Measurements from ENCODE around the gene PPP2R5A. TPM values are rescaled to one million over a fixed set of nuclear protein-coding genes. Genes with fewer than 3 reads are reported as not detected.

PPP2R5A gene
- total RNA-seq, 2 experiments from 2014 or later: 44.3 to 46.2 TPM

- no peak overlapping the region for H3K4me3 ChIP-seq (ENCODE audit: low read length)
- ATAC-seq (ENCODE audit: poor library complexity) (no peak), DNase-seq (no peak)
- H3K27me3 ChIP-seq (ENCODE audit: control insufficient read depth in 1 of 2, insufficient read depth in 2 of 2, low read length in 2 of 2): no peaks in the 10 kb centered on the region
- peak overlapping the region; percentile 71 for H3K27ac Mint-ChIP-seq
- TF ChIP-seq CTCF (IDR thresholded peaks at IDR 0.05): no peak
- peaks cover 87% of the 10 kb centered on the region for H3K36me3 Mint-ChIP-seq (ENCODE audit: low read depth)
- H3K27ac ChIP-seq (ENCODE audit: low read depth in 1 of 2, low read length in 2 of 2): no peak overlapping the region
- no peaks in the 10 kb centered on the region for H3K27me3 Mint-ChIP-seq
- H3K9me3 Mint-ChIP-seq: no peaks in the 10 kb centered on the region
- H3K4me3 Mint-ChIP-seq: no peak overlapping the region
- intact Hi-C loops (cut with DNase I, micrococcal nuclease): no loop called here
- no peaks in the 10 kb centered on the region for H3K9me3 ChIP-seq (ENCODE audit: control insufficient read depth in 1 of 2, insufficient read depth in 1 of 2, low read length in 2 of 2)
- H3K4me1 Mint-ChIP-seq (ENCODE audit: low read depth): no peaks in the 10 kb centered on the region
- ChIA-PET CTCF (interaction anchor here (1.2 to 1.3 kb wide), 2 partner anchors 27 to 60 kb away, joined by 4 to 6 read pairs; no protein-coding TSS in a partner anchor), POLR2A (no interaction called here)
- H3K4me1 ChIP-seq (ENCODE audit: insufficient read depth, low read length): no peaks in the 10 kb centered on the region
- peaks cover 70% of the 10 kb centered on the region for H3K36me3 ChIP-seq (ENCODE audit: insufficient read depth, low read length)
Measured at GRCh38 chr1:212351588-212352362, 66.6 kb downstream of the PPP2R5A start.

GRCh38 chr1:212353181-212353580 lies 68.0 kb downstream of the PPP2R5A start:
- Mint-ChIP-seq H3K9me3 (no peaks in the 10 kb centered on the region), H3K36me3 (ENCODE audit: low read depth) (peaks cover 83% of the 10 kb centered on the region), H3K4me1 (ENCODE audit: low read depth) (no peaks in the 10 kb centered on the region), H3K4me3 (no peak overlapping the region), H3K27me3 (no peaks in the 10 kb centered on the region), H3K27ac (peak overlapping the region; percentile 71)
- TF ChIP-seq CTCF (IDR thresholded peaks at IDR 0.05): no peak
- Histone ChIP-seq H3K4me1 (ENCODE audit: insufficient read depth, low read length) (no peaks in the 10 kb centered on the region), H3K27me3 (ENCODE audit: control insufficient read depth in 1 of 2, insufficient read depth in 2 of 2, low read length in 2 of 2) (no peaks in the 10 kb centered on the region), H3K9me3 (ENCODE audit: control insufficient read depth in 1 of 2, insufficient read depth in 1 of 2, low read length in 2 of 2) (no peaks in the 10 kb centered on the region), H3K36me3 (ENCODE audit: insufficient read depth, low read length) (peaks cover 66% of the 10 kb centered on the region), H3K27ac (ENCODE audit: low read depth in 1 of 2, low read length in 2 of 2) (no peak overlapping the region), H3K4me3 (ENCODE audit: low read length) (no peak overlapping the region)
- no peak for ATAC-seq (ENCODE audit: poor library complexity)
- ChIA-PET CTCF (interaction anchor here (1.2 kb wide), 1 partner anchor 25 kb away, joined by 6 read pairs; no protein-coding TSS in a partner anchor), POLR2A (interaction anchor here (0.6 kb wide), 1 partner anchor 87 kb away, joined by 3 read pairs; no protein-coding TSS in a partner anchor)
- intact Hi-C loops (cut with DNase I, micrococcal nuclease): no loop called here
- DNase-seq: no peak

DNA sequence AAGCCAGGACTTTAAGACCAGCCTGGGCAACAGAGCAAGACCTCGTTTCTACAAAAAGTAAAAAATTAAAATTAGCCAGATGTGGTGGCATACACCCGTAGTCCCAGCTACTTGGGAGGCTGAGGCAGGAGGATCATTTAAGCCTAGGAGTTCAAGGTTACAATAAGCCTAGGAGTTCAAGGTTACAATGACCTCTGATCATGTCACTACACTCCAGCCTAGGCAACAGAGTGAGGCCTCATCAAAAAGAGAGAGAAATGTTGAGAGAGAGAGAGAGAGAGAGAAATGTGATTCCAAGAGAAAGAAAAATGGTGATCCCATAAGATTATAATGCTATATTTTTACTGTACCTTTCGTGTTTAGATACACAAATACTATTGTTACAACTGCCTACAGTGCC lies 69.3 kb downstream of the PPP2R5A start:
- H3K4me1 ChIP-seq (ENCODE audit: insufficient read depth, low read length): no peaks in the 10 kb centered on the region
- ATAC-seq (ENCODE audit: poor library complexity): no peak
- no peak for TF ChIP-seq CTCF (IDR thresholded peaks at IDR 0.05)
- POLR2A ChIA-PET: no interaction called here
- H3K9me3 ChIP-seq (ENCODE audit: control insufficient read depth in 1 of 2, insufficient read depth in 1 of 2, low read length in 2 of 2): no peaks in the 10 kb centered on the region
- Mint-ChIP-seq H3K27me3 (no peaks in the 10 kb centered on the region), H3K27ac (peak overlapping the region; percentile 4), H3K4me3 (no peak overlapping the region), H3K36me3 (ENCODE audit: low read depth) (peaks cover 89% of the 10 kb centered on the region), H3K9me3 (no peaks in the 10 kb centered on the region), H3K4me1 (ENCODE audit: low read depth) (no peaks in the 10 kb centered on the region)
- peaks cover 66% of the 10 kb centered on the region for H3K36me3 ChIP-seq (ENCODE audit: insufficient read depth, low read length)
- no peaks in the 10 kb centered on the region for H3K27me3 ChIP-seq (ENCODE audit: control insufficient read depth in 1 of 2, insufficient read depth in 2 of 2, low read length in 2 of 2)
- no peak for DNase-seq
- no peak overlapping the region for H3K27ac ChIP-seq (ENCODE audit: low read depth in 1 of 2, low read length in 2 of 2)
- no peak overlapping the region for H3K4me3 ChIP-seq (ENCODE audit: low read length)
- CTCF ChIA-PET: no interaction called here
- intact Hi-C loops (cut with DNase I, micrococcal nuclease): no loop called here

Measured in CD4-positive, alpha-beta T cell (primary cell).